Left hindlimb (tissue), 1 donor: Measurements from ENCODE around the gene CUEDC1.

Experiments
- DNase-seq: peaks from one replicate; pipeline ENCODE4 v3.0.0-alpha.2; 2018

The CUEDC1 gene

DNA sequence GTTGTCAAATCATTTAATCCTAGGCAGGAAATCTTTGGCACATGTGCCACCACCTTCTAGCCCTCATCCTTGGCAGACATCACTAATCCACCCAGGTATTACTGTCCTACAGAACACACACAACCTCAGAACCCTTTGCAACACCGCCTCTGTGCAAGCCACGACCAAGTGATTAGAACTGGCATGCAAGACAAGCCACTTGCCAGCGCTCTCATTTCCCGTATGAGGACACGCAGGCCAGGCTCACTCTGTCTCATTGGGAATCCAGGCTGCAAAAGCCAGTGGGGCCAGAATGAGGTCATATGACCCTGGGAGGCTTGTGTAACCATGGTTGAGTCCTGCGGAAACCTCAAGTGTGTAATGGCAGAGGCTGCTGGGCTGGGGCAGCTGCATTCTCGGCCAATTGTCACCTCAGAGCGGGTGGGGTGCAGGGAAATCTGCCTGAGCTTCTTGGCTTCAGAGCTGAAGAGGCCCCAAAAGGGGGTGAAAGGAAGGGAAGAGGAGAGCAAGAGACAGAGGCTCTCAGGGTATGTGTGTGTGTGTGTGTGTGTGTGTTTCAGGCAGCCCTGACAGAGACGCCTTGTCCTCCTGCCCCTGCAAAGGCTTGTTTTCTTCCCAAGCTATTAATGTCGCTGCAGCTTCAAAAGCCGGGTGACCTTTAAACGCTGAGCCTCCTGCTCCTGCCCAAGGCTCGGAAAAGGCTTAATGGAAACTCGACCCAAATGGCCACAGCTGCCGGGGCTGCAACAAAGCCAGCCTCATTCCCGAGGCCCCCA is 62.2 kb downstream of the CUEDC1 start:
- DNase-seq: peak; percentile 97

DNA sequence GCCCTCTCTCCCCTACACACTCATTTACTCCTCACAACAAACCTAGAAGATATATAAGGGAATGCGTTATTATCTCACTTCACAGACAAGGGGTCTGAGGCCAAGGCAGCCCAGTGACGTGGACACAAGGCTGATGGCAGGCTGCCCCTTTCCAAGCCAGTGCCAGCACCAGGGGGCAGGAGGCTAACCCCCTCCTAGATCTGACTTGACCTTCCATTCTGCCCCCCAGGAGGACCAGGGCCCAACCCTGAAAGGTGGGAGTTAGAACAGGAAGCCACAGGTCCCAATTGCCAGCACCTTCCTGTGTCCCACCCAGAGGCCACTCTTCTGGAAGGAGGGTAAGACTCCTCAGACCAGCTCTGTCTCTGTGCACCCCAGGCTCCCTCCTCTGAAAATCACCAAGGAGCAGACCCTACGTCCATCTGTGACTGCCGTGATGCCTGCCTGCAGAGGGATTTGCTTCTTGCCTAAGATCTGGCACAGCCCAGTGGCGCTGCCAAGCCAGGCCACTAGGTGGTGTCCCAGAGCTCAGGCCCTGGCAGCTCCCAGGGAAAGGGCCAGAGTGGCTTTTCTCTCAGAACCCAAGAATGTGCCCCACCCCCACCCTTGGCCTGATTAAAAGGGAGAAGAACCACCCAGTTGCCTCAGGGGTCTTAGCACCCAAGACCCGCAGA is 62.9 kb downstream of the CUEDC1 start:
- DNase-seq: peak; percentile 92

DNA sequence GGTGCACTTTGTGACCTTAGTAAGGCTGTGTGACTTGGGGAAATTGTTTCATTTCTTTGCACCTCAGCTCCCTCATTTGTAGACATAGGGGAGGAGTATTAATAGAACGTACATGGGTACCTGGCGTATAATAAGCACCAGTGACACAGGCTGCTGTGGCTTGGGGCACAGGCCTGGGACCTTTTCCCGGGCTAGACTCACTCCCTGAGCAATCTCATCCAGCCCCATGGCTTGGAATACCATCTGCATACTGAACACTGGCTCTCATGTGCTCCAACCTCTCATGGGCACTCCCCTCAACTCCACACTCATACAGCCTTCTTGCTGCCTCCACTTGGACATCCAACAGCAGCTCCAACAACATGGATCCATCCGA is 64.4 kb downstream of the CUEDC1 start:
- no peak for DNase-seq

DNA sequence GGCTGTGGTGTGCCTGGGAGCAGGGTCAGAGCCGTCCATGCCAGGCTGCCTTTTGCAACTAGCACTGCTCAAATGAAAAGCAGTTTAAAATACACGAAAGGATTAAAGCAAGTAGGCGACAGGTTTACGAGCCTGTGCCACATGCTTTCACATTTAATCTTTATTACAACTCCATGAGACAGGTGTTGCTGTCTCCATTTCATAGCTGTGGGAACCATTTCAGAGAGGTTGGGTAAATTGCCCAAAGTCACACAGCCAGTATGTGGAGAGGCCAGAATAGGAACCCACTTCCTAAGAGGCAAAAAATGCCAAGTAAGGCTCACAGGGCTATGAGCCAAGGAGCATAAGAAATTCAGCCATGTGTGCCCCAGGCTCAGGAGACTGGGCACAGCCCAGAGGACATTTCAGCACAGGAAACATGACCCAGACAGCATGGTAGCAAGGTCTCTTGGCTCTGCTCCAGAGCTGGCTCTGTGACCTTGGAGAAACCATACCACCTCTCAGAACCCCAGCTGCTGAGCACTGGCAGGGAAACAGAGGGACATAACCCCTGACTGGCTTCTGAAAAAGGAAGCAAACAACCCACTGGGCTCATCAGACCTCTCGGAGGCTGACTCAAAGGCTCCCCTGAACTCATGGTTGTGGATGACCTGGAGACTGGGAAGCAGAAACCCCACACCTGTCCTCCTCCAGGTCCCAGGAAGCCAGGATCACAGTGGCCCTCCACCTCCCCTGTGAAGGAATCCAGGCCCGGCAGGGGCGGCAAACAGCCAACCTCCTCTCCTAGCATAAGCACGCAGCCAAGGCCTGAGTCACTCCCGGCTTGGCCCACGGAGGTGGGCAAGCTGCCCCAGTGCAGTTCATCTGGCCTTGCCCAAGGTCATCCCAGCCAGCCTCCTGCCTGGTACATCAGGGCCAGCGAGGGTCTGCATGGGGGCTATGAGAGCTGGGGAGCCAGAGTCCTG is 65.0 kb downstream of the CUEDC1 start:
- DNase-seq: peak; percentile 66

DNA sequence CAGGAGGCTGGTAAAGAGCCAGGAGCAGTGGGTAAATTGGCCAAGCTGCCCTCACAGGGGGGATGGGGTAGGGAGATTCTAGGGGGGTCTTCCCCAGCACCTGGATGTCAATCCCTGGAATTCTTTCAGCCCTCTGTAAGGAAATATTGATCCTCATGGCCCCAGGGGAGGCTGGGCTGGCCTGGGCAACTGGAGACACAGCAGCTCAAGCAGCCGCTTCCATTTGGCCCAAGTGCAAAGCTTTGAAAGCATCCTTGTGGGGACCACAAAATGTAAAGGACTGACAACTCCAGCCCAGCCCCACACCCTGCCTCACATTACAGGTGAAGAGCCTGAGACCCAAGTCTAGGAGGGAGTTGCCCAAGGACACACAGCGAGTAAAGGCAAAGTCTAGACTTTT is 66.0 kb downstream of the CUEDC1 start:
- no peak for DNase-seq

DNA sequence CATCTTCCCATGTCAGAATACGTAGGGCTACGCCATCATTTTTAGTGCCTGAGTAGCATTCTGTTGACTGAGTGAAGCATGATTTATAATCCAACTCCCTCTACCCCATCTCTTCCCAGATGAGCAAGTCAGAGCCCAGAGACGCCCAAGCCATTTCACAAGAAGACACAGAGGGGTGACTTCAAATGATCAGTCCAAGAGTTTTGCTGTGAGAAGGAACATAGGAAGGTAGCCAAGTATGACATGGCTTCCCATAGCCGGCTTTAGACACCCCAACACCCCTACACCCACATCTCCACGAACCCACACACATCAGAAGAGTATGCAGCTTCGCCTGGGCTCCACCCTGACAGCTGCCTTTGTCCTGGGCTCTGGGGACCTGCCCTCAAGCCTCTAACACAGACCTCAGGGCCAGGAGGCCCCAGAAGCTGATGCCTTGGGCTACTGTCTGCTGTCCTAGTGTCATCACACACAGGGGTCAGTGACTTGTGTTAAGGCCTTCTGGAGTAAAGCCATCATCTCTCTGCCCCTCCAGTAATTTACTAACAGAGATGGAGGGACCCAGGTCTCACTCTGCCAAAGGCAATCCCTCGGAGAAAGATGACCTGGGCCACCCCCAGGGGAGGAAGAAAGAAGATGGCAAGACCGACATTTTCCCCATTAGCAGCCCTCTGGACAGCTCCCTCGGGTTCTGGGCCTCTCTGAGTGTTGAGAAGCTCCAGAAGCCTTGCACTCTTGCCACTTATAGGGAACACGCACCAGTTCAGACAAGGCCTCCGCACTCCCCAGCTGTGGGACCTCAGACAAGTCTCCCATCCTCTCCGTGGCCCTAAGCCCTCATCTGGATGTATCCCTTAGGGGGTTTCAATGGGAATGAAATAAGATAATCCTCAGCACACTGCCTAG is 66.6 kb downstream of the CUEDC1 start:
- DNase-seq: no peak

DNA sequence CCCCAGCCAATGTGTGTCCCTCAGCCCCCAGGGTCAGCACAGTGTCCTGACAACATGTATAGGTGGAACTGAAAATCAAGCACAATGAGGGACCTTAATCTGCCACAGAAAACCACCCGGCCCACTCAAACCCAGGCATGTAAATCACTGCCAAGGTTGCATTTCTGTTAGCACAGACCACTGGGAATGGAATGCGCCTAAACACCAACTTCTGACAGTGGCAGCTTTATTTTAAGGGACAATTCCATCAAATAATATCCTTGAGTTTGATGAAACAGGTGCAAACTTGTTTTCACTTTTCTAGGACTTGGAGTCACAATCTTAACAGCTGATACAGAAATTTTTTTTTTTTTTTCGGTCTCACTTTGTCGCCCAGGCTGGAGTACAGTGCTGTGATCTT is 68.1 kb downstream of the CUEDC1 start:
- no peak for DNase-seq

DNA sequence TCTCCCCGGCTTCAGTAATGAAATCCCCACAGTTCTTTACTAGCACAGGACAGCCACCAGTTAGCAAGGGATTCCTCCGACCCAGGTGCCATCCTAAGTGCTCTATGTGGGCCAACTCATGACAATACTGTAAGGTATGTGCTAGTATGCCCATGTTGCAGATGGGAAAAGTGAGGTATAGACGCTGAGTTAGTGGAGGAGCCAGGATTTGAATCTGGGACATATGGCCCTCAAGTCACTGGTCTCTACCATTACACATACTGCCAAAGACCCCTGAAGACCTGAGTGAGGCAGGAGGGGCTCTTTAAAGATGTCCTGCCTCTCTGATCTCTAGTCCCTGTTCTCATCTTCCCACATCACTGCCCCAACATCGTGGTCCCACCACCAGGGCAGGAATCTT is 69.2 kb downstream of the CUEDC1 start:
- DNase-seq: no peak

DNA sequence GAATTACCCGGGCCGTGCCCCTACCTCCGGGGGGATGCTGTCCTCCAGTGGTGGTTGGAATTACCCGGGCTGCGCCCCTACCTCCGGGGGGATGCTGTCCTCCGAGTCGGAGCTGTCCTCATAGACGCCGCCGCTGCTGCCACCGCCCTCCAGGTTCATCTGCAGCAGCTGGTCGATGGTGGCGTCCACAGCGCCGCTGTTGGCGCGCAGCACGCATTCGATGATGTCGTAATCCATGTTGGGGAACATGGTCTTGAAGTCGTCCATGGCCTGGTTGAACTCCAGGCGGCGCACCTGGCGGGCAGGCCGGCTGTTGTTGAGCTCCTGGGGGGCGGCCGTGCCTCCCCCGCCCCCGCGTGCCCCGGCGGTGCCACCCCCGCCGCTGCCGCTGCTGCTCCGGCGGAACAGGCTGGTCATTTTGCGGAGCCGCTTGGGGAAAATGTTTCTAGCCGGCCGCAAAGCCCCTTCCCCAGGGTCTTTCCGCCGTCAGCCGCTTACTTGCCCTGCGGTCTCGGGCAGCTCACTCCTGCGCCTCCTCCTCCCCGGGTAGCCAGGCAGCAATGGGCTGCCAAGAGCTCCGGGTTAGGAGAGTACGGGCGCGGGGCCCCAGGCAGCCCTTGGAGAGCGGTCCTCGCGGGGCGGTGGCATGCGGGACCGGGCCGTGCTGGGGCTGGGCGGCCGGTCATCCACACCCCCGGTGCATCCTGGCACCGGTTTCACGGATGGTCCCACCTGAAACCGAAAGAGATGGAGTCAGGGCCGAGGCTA is 69.9 kb downstream of the CUEDC1 start:
- no peak for DNase-seq

DNA sequence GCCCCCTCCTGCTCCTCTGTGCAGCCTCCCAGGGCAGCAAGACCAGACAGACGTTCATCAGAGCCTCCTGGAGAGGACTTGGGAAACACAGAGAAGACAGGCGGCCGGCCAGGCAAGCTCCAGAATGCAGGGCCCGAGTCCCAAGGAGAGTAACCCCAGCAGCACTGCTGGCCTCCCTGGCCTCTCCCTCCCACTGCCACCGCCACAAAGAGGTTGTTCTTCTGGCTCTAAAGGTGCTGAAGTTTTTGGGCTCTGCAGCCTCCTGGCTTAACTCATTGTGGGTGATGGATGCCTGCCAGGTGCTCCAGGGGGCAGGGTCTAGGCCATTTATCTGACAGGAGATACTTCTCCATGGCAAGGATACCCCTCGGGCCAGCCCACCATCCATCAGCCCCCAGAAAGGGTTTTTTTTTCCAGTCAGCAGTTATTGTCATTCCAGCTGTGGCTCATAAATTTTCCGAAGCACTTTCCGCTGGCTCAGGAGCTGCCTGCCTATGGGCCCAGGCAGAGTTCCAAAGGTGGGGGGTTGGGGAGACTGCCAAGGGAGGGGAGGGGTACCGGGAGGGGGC is 73.3 kb downstream of the CUEDC1 start:
- DNase-seq: peak; percentile 88

GRCh38 chr17:57881143-57881542 is 74.1 kb downstream of the CUEDC1 start:
- DNase-seq: peak; percentile 90

DNA sequence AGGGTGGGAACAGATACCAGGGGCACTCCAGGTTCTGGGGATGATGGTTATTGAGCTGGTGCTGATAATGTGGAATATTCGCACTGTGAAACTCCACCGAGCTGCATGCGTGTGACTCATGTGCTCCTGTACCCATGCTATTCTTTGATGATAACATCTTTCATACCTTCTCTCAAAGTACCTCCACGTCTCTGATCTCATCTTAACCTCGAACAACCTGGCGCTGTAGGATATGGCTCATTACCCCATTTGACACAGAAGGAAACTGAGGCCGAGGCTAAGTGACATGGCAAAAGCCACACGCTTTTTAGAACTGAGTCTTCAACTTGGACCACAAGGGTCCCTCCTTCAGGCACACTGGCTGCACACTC is 75.1 kb downstream of the CUEDC1 start:
- DNase-seq: no peak

- no peak for DNase-seq
These were observed 75.7 kb downstream of the CUEDC1 start for GRCh38 chr17:57879437-57880085.

DNA sequence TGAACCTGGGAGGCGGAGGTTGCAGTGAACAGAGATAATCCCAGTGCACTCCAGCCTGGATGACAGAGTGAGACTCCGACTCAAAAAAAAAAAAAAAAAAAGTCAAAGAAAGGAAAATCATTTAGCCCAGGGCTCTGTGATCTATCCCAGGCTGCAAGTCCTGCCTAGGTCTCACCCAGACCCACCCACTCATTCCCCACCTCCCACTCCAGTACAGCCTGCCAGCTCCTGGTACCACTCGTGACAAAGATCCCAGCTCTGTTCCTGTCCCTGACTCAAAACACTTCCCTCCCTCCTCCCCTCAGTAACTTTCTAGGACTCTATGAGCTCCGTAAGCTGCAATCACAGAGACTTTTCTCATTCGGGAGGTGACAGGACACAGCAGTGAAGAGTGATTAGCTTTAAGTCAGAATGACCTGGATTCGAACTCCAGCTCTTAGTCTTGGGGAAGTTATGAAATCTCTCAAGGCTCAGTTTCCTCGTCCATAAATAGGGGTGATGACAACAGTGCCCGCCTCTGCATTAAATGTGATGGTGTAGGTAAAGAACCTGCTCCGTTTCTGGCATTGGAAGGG is 77.3 kb downstream of the CUEDC1 start:
- no peak for DNase-seq

- DNase-seq: no peak
These were observed 78.4 kb downstream of the CUEDC1 start for GRCh38 chr17:57876866-57877237.

DNA sequence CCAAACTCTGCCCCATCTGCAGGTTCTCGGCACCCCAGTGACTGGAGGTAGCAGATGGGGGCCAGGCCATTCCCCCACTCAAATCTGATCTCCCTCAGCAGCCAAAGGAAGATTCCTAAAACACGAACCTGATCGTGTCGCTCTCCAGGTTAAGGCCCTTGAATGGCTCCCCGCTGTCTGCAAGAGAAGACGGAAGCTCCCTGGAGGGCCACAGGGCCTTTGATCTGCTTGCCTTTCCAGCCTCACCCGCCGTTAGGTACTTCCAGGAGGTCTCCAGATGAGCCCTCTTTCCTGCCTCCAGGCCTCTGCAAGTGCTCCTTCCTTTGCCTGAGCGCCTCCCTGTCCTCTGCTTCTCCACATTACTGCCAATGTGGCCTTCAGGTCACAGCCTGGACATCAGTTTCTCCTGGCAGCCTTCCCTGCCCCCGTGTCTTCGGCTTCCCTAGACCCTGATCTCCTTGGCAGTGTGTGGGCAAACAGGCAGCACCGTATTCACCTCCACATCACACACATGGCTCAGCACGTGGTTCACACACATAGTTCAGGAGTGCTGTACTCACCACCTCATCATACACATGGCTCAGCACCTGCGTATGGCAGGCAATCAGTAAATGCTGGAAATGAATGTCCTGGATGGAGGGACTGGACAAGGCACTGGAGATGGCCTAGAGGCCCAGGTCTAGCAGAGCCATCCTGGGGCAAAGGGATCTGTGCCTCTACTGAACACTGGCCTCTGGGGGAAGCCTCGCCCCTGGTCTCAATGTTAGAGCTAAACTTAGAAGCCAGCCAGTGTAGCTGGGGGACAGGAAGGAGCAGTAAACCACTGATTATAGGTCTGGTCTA is 79.0 kb downstream of the CUEDC1 start:
- no peak for DNase-seq

DNA sequence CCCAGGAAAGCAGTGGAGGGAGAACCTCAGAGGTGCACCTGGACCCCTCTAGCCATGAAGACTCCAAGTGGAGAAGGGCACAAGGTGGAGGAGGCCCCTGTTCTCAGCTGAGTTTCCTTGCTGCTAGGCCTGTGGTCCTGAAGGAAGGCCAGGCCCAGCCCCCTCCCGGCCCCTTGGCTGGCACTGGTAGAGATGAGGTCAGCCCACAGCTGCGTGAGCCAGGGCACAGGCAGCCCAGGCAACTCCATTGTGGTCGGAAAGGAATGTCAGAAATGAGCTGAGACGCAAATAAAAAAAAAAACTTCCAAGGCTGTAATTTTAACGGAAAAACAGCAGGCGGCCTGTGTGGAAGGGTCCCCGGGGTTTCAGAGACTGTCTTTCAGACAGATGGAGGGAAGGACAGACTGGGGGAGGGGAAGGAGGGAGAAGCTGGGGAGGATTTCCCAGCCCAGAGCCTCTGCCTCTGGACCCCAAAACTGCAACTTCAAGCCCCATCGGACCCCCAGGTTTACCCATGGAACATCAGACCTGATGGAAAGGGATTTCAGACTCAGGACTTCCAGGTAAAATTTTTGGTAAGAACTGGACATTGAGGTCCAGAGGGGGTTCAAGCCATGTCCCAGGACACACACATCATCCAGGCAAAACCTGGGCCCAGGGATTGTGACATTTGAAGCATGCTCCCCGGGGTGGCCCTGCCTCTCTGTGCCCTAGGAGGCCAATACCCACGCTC is 79.8 kb downstream of the CUEDC1 start:
- DNase-seq: peak; percentile 97

- peak; percentile 98 for DNase-seq
These were observed 80.5 kb downstream of the CUEDC1 start for GRCh38 chr17:57874434-57875289.
